ENCODE results near the gene CFAP58. TPM values are rescaled to one million over a fixed set of nuclear protein-coding genes. Genes with fewer than 3 reads are reported as not detected.

CFAP58 gene
- total RNA-seq, 2 donors from 2014 or later = 1.3 to 1.5 TPM

DNA sequence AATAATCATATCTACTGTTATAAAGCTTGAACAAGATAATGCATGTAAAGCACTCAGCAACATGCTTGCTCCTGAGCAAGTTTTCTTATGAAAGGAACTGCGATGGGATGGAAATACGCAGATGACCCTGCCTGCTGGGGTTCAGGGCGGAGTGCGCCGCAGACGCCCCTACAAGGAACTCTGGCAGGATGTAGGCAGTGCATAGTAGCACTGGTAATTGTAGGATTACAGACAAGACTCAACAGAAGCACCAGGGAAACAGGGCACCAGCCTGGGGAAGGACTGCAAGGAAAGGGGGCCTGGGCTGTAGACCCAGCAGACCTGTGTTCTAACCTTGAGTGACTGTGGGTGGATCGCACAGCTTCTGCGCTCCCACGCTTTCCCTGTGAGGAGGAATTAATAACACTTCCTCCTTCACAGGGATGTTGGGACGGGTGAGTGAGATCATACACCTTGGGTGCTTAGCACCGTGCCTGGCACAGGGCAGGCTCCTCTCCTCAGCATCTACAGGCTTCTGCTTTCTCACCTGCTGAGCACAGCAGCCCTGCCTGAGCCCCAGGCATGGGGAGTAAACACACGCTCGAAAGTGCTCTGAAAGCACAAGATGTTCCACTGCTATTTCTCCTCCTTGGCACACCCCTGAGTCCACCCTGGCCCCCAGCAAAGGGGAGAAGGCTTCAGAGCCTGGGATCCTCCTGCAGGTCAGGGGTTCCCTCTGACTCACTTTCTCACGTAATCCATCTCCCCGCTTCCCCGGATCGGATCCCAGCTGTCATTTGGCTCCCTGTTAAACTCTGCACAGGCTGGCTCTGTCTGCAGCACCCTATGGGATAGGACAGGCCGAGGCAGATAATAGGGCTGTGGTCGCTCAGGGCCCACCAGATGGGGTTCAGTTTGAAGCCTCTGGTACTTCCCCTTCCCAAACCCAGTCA, 34.6 kb upstream of the CFAP58 start:
- no peaks in the 10 kb centered on the region for H3K9me3 Mint-ChIP-seq
- H3K36me3 Mint-ChIP-seq = peaks cover 0 to 6% of the 10 kb centered on the region in 2 donors
- no peak for ATAC-seq
- H3K27ac Mint-ChIP-seq = no peak overlapping the region
- DNase-seq (ENCODE audit: low spot score in 2 of 2) = peak in 1 of 2 donors; percentile 52

DNA sequence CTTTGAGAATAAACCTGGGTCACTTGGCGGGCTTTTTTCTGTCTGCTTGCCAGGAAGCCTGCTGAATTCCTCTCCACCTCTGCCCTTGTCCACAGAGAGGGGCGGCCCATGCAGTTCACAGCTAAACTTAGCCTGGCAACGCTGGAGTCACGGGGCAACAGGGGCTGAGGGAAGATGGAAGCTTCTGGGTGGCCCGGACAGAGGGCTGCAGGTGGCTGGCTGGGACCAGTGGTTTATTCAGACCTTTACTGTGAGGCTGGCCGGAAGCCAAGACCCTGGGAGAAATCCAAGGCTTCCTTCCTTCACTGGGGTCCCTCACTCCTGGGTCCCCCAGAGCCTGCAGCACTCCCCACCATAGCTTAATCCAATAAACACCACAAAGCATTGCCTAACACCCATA, 32.4 kb upstream of the CFAP58 start:
- peaks cover 0 to 21% of the 10 kb centered on the region in 2 donors for H3K36me3 Mint-ChIP-seq
- H3K27ac Mint-ChIP-seq = no peak overlapping the region
- DNase-seq (ENCODE audit: low spot score in 2 of 2) = no peak
- H3K9me3 Mint-ChIP-seq = no peaks in the 10 kb centered on the region
- ATAC-seq = no peak

- ATAC-seq (peak in 1 of 2 donors; percentile 23), DNase-seq (ENCODE audit: low spot score in 2 of 2) (no peak)
- Mint-ChIP-seq H3K27ac (peak overlapping the region; percentile 87 to 88), H3K36me3 (peaks cover 0 to 21% of the 10 kb centered on the region in 2 donors), H3K9me3 (no peaks in the 10 kb centered on the region)
Measured at GRCh38 chr10:104321725-104322415, 31.8 kb upstream of the CFAP58 start.

DNA sequence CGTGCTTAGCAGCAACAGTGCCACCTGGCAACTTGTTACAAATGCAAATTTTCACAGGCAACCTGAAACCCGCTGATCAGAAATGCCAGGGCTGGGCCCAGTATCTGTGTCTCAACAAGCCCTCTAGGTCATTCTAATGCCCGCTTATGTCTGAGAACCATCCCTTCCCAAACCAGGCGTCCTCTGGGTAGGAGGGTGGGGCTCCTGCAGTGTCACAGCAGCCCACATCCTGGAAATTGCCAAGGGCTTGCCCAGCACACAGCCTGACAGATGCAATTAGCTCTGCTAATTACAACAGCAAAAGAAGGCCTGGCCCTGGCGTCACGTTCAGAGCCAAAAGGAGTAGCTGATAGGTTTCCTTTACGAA, 31.2 kb upstream of the CFAP58 start:
- H3K36me3 Mint-ChIP-seq = peaks cover 0 to 21% of the 10 kb centered on the region in 2 donors
- no peaks in the 10 kb centered on the region for H3K9me3 Mint-ChIP-seq
- DNase-seq (ENCODE audit: low spot score in 2 of 2) (no peak), ATAC-seq (peak; percentile 20 to 64)
- peak overlapping the region; percentile 87 to 88 for H3K27ac Mint-ChIP-seq

DNA sequence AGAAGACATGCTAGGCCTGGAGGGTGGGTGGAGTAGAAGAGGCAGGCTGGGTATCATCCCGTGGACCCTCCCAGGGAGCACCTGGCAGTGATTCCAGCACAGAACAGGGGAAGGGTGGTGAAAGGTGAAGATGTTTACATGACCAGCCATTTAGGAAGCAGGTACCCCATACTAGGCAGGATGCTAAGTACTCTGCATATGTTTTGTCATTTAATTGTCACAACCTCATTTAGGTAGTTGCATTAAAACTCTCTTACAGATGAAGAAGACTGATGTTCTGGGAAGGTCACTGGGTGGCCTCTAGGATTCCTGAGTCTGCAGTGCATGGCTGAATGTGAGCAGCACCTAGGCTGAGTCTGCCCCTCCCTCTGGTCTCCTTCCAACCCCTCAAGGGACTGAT, 30.5 kb upstream of the CFAP58 start:
- ATAC-seq (no peak), DNase-seq (ENCODE audit: low spot score in 2 of 2) (no peak)
- no peaks in the 10 kb centered on the region for H3K9me3 Mint-ChIP-seq
- peaks cover 0 to 21% of the 10 kb centered on the region in 2 donors for H3K36me3 Mint-ChIP-seq
- peak overlapping the region; percentile 87 to 88 for H3K27ac Mint-ChIP-seq

GRCh38 chr10:104323760-104324201, 29.9 kb upstream of the CFAP58 start:
- Mint-ChIP-seq H3K36me3 (peaks cover 0 to 21% of the 10 kb centered on the region in 2 donors), H3K27ac (peak overlapping the region; percentile 67 to 87), H3K9me3 (no peaks in the 10 kb centered on the region)
- DNase-seq (ENCODE audit: low spot score in 2 of 2) = no peak
- no peak for ATAC-seq

- H3K9me3 Mint-ChIP-seq = no peaks in the 10 kb centered on the region
- peak overlapping the region in 1 of 2 donors; percentile 87 for H3K27ac Mint-ChIP-seq
- H3K36me3 Mint-ChIP-seq = peaks cover 0 to 21% of the 10 kb centered on the region in 2 donors
- ATAC-seq (no peak), DNase-seq (ENCODE audit: low spot score in 2 of 2) (no peak)
Measured at GRCh38 chr10:104324221-104324686, 29.4 kb upstream of the CFAP58 start.

- H3K27ac Mint-ChIP-seq = peak overlapping the region; percentile 91 to 94
Measured at GRCh38 chr10:104324931-104325330, 28.7 kb upstream of the CFAP58 start.

GRCh38 chr10:104325436-104326435, 27.9 kb upstream of the CFAP58 start:
- ATAC-seq = no peak
- DNase-seq (ENCODE audit: low spot score in 2 of 2) = no peak
- H3K27ac Mint-ChIP-seq = peak overlapping the region; percentile 91 to 94
- H3K9me3 Mint-ChIP-seq = no peaks in the 10 kb centered on the region
- peaks cover 0 to 21% of the 10 kb centered on the region in 2 donors for H3K36me3 Mint-ChIP-seq

More at GRCh38 chr10:104324931-104325330, 28.7 kb upstream of the CFAP58 start:
- H3K36me3 Mint-ChIP-seq = peaks cover 0 to 21% of the 10 kb centered on the region in 2 donors
- DNase-seq (ENCODE audit: low spot score in 2 of 2) (no peak), ATAC-seq (no peak)
- no peaks in the 10 kb centered on the region for H3K9me3 Mint-ChIP-seq

DNA sequence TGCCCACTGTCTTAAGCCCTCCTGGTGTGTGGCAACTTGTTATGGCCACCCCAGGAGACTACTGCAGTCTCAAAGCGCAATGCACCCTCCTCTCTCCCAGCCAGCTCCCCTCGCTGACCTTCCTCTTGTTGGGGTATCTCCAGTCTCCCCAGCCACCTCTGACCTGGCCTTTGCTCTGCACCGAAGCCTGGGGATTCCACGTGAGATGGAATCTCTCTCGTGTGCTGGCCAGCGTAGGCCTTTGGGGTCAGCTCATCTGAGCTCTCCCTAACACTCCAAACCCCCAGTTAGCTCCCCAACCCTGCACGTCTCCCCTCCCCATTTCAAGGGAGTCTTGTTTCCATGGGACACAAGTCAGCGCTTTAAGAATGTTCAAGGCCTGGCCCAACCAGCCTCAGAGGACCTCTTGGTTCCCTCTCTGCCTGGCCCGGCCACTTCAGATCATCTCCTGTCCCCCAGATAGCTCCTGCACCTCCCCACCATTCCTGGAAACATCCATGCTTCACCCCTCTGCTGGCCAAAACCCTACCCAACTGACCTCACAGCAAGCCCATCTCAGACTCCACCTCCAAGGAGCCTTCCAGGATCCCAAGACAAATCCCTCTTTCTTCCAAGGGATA, 26.5 kb upstream of the CFAP58 start:
- ATAC-seq = no peak
- Mint-ChIP-seq H3K9me3 (no peaks in the 10 kb centered on the region), H3K27ac (peak overlapping the region; percentile 86 to 94), H3K36me3 (peaks cover 0 to 21% of the 10 kb centered on the region in 2 donors)
- DNase-seq (ENCODE audit: low spot score in 2 of 2) = no peak

- H3K27ac Mint-ChIP-seq = peak overlapping the region; percentile 72 to 94
- ATAC-seq = peak in 1 of 2 donors; percentile 21
- DNase-seq (ENCODE audit: low spot score in 2 of 2) = peak in 1 of 2 donors; percentile 72
Measured at GRCh38 chr10:104327745-104328645, 25.6 kb upstream of the CFAP58 start.

DNA sequence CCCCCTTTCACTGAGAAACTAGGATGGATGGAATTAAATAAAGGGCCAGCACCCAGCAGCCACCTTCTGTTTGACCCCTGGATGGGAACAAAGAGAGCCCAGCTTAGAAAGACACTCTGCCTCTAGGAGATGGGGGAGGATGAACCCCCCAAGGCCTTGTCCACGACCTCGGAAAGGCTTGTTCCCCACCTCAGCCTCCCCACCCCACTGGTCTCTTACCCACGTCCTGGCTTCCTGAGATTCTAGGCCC, 25.1 kb upstream of the CFAP58 start:
- H3K9me3 Mint-ChIP-seq = no peaks in the 10 kb centered on the region
- DNase-seq (ENCODE audit: low spot score in 2 of 2) = no peak
- ATAC-seq = no peak

More at GRCh38 chr10:104327745-104328645, 25.6 kb upstream of the CFAP58 start:
- Mint-ChIP-seq H3K9me3 (no peaks in the 10 kb centered on the region), H3K36me3 (peaks cover 0 to 21% of the 10 kb centered on the region in 2 donors)

DNA sequence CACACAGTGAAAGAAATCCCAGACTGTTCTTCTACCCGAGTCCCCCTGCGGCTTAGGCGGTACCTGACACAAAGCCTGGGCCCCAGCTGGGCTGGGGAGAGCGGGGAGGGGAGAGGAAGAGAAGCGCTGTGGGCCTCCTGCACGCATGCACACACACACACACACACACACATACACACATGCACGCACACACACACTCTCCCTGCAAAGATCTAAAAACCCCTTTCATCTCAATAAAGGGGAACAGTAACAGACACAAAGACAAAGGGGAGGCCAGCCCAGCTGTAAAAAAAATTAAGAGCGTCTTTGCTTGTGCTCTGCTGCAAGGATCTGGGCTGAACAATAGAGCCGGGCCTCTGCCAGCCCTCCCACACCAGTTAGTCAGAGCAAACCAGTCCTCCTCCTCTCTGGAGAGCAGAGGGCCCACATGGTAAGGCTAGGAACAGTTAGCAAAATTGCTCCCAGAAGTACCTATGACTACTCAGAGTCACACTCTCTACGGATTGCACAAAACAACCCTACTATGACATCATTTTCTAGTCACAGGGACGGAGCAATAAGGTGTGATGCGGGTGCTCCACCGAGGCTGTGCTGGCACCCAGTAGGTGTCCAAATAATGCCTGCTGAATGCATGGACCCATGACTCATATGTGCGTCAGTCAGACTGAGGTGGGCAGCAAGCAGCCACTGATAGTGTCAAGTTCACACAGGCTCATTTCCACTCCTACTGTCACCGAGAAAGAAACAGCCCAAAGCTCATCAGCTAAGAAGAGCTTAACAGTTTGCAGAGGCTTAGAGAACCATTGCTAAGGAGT, 24.5 kb upstream of the CFAP58 start:
- H3K36me3 Mint-ChIP-seq = peaks cover 0 to 22% of the 10 kb centered on the region in 2 donors
- H3K9me3 Mint-ChIP-seq = no peaks in the 10 kb centered on the region
- DNase-seq (ENCODE audit: low spot score in 2 of 2) = peak; percentile 60 to 90
- ATAC-seq = peak; percentile 86 to 87
- peak overlapping the region; percentile 94 to 95 for H3K27ac Mint-ChIP-seq

More for the DNA sequence above, 25.1 kb upstream of the CFAP58 start:
- Mint-ChIP-seq H3K36me3 (peaks cover 0 to 25% of the 10 kb centered on the region in 2 donors), H3K27ac (peak overlapping the region; percentile 94 to 95)

DNA sequence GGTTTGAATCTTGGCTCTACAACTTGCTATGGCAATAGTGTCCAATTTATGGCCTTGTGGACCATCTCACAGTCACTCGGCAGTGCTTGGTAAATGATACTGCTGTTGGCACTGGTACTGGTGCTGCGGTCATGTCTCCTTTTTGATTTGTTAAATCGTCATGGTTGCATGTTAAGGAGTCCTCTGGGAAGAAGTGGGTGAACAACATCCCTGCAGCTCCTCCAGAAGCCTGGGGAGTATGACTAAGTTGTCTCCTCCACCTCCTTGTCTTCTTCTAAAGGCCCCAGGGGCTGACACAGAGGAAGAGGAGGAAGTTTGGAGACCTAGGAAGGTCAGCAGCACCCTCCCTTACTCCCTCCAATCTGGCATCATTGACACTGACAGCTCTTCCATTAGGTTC, 23.9 kb upstream of the CFAP58 start:
- no peak for DNase-seq (ENCODE audit: low spot score in 2 of 2)
- Mint-ChIP-seq H3K27ac (peak overlapping the region; percentile 50 to 94), H3K36me3 (peaks cover 0 to 15% of the 10 kb centered on the region in 2 donors), H3K9me3 (no peaks in the 10 kb centered on the region)
- peak; percentile 5 to 12 for ATAC-seq
